ENCODE data around the gene PRKCQ. TPM values are rescaled to one million over a fixed set of nuclear protein-coding genes. Genes with fewer than 3 reads are reported as not detected.

PRKCQ gene
- total and polyA plus RNA-seq, 2 of the 13 experiments (the other 11 are each of a cell fraction or from before 2014, with no cell fraction given), result 0.13 to 0.35 TPM

DNA sequence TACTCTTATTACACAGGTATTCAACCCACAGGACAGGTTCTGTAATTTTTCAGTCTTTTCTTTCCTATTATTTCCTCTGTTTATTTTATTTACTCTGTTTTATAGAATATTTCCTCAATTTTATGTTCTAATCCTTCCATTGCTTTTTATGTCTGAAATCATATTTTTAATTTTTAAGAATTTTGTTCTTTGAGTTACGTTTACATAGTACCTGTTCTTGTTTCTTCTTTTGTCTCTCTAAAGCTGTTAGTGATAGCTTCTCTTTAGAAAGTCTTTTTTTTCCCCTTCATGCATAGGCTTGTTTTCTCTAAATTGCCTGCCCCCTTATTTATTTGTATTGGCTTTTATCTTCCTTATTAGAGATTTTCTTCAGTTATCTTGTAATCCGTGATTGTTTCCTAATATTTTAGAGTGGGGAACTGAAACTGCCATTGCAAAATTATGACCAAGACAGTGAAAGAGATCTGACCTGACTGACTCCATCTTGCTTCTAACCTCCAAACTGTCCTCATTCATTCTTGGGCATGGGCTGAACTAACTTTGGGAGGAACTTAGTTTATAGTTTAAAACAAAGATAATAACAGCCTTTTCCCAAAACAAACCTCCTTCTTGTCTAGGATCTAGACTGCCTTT, 189.7 kb downstream of the PRKCQ start (continued):
- TF ChIP-seq, protein P1, sequence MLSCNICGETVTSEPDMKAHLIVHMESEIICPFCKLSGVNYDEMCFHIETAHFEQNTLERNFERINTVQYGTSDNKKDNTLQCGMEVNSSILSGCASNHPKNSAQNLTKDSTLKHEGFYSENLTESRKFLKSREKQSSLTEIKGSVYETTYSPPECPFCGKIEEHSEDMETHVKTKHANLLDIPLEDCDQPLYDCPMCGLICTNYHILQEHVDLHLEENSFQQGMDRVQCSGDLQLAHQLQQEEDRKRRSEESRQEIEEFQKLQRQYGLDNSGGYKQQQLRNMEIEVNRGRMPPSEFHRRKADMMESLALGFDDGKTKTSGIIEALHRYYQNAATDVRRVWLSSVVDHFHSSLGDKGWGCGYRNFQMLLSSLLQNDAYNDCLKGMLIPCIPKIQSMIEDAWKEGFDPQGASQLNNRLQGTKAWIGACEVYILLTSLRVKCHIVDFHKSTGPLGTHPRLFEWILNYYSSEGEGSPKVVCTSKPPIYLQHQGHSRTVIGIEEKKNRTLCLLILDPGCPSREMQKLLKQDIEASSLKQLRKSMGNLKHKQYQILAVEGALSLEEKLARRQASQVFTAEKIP (CRISPR knock-in tag; IDR thresholded peaks at IDR 0.05; ENCODE audit: borderline replicate concordance), result no peak
- TF ChIP-seq HDAC6 (IDR thresholded peaks at IDR 0.05; ENCODE audit: low read depth, low read length), result no peak
- TF ChIP-seq, protein P2, sequence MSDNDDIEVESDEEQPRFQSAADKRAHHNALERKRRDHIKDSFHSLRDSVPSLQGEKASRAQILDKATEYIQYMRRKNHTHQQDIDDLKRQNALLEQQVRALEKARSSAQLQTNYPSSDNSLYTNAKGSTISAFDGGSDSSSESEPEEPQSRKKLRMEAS (IDR thresholded peaks at IDR 0.05), result no peak
- TF ChIP-seq ZNF562 (CRISPR knock-in tag; IDR thresholded peaks at IDR 0.05; ENCODE audit: borderline replicate concordance), result no peak
- no peak for TF ChIP-seq YEATS4 (CRISPR knock-in tag; IDR thresholded peaks at IDR 0.05; ENCODE audit: borderline replicate concordance)
- no peak for TF ChIP-seq DNMT3B (CRISPR knock-in tag; conservative IDR thresholded peaks at IDR 0.05)
- TF ChIP-seq, protein P3, sequence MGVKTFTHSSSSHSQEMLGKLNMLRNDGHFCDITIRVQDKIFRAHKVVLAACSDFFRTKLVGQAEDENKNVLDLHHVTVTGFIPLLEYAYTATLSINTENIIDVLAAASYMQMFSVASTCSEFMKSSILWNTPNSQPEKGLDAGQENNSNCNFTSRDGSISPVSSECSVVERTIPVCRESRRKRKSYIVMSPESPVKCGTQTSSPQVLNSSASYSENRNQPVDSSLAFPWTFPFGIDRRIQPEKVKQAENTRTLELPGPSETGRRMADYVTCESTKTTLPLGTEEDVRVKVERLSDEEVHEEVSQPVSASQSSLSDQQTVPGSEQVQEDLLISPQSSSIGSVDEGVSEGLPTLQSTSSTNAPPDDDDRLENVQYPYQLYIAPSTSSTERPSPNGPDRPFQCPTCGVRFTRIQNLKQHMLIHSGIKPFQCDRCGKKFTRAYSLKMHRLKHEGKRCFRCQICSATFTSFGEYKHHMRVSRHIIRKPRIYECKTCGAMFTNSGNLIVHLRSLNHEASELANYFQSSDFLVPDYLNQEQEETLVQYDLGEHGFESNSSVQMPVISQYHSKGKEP (CRISPR knock-in tag; IDR thresholded peaks at IDR 0.05), result no peak

DNA sequence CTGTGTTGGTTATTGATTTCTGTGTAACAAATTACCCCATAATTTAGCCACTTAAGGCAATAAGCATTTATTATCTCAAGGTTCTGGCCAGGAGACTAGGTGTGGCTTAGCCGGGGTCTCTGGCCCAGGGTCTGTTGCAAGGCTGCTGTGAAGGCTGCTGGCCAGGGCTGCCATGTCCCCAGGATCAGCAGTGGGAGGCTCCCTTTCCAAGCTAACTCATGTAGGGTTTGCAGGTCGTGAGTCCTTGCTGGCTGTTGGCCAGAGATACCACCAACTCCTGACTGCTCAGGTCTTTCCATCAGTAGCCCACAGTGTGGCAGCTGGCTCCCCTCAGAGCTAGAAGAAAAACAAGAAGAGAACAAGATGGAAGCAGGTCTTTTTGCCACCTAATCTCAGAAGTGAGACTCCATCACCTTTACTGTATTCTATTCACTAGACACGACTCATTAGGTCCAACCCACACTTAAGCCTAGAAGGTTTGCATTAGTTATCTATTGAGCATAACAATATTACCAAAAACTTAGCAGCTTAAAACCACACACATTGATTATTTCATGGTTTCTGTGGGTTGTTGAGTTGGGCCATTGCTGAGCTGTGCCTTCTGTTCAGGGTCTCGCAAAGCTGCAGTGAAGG, 191.7 kb downstream of the PRKCQ start:
- Histone ChIP-seq H3K27me3 (ENCODE audit: control insufficient read depth in 1 of 2, insufficient read depth in 2 of 2, low read length in 2 of 2) (peaks cover 1 to 7% of the 10 kb centered on the region in 2 experiments; a peak in 3 of 5 replicates), H3K4me3 (replicated peaks in 1 of 3; ENCODE audit: insufficient read depth in 1 of 3, low read depth in 2 of 3, low read length in 3 of 3) (no peak overlapping the region), H3K9ac (ENCODE audit: insufficient read depth, low read depth, low read length) (no peak overlapping the region), H3K4me1 (ENCODE audit: insufficient read depth, low read length) (peaks cover 4% of the 10 kb centered on the region; the same call in 1 of the 2 replicates), H3K79me2 (ENCODE audit: insufficient read depth, low read length) (no peaks in the 10 kb centered on the region), H4K20me1 (ENCODE audit: insufficient read depth, low read length) (no peaks in the 10 kb centered on the region), H3K27ac (ENCODE audit: extremely low read length, insufficient read depth, low read length) (no peak overlapping the region), H3K4me2 (ENCODE audit: low read depth, low read length) (no peak overlapping the region), H3K36me3 (replicated peaks in 1 of 2; ENCODE audit: control insufficient read depth in 1 of 2, insufficient read depth in 2 of 2, low read length in 2 of 2) (no peaks in the 10 kb centered on the region), H2AFZ (ENCODE audit: low read length) (no peak overlapping the region), H3K9me3 (ENCODE audit: low read length) (no peaks in the 10 kb centered on the region)
- no TSS peak for BruUV-seq (replicated peaks)
- ChIA-PET POLR2A (no interaction called here), CTCF (ENCODE audit: low intra/inter-chr PET ratio, low total read pairs) (no interaction called here)
- no peak for DNase-seq (ENCODE audit: low spot score)
- in situ Hi-C loops (cut with HindIII; ENCODE audit: extremely low pct_ligation_motif_present, low pct_unique_long_range_greater_than_20kb), result no loop called here
- TF ChIP-seq ZNF619 (CRISPR knock-in tag; IDR thresholded peaks at IDR 0.05) (no peak), TBX2 (CRISPR knock-in tag; IDR thresholded peaks at IDR 0.05; ENCODE audit: borderline replicate concordance) (no peak), ZZZ3 (CRISPR knock-in tag; IDR thresholded peaks at IDR 0.05; ENCODE audit: borderline replicate concordance) (no peak), ZNF20 (CRISPR knock-in tag; IDR thresholded peaks at IDR 0.05) (no peak), CBX5 (CRISPR knock-in tag; IDR thresholded peaks at IDR 0.05; ENCODE audit: borderline replicate concordance) (no peak), BHLHE40 (IDR thresholded peaks at IDR 0.05; ENCODE audit: low read length) (no peak), SRF (IDR thresholded peaks at IDR 0.05; ENCODE audit: low read depth, low read length) (no peak), ZNF720 (CRISPR knock-in tag; IDR thresholded peaks at IDR 0.05) (no peak), ZSCAN22 (CRISPR knock-in tag; IDR thresholded peaks at IDR 0.05) (no peak), KAT2B (IDR thresholded peaks at IDR 0.05; ENCODE audit: borderline replicate concordance, low read depth, low read length) (no peak), ZNF501 (CRISPR knock-in tag; IDR thresholded peaks at IDR 0.05) (no peak), ZNF232 (CRISPR knock-in tag; IDR thresholded peaks at IDR 0.05; ENCODE audit: borderline replicate concordance) (no peak), DNMT3B (CRISPR knock-in tag; conservative IDR thresholded peaks at IDR 0.05) (no peak), KDM5B (CRISPR knock-in tag; IDR thresholded peaks at IDR 0.05; ENCODE audit: borderline replicate concordance) (no peak), TCF7 (IDR thresholded peaks at IDR 0.05; ENCODE audit: low read depth) (no peak)
- no peak for FAIRE-seq
- intact Hi-C loops (cut with micrococcal nuclease; ENCODE audit: unreplicated experiment), result no loop called here
- WGBS (ENCODE audit: low lambda C conversion rate), result 18% methylated on average over 4 of the region's 4 CpGs
- no peak for ATAC-seq

Measured in HepG2 (cell line).